A673 (cell line): ENCODE data around the gene DIP2C. TPM values are rescaled to one million over a fixed set of nuclear protein-coding genes. Genes with fewer than 3 reads are reported as not detected.

Source experiments
- BruUV-seq: library from RNA; stranded (reverse); fragments of 400-500 nt; replicated peaks from 2 replicates; lab custom pipeline; 2021; lab: Mats Ljungman, UMichigan
- CTCF ChIA-PET: fragments of 300-600 bp; sonication (Branson Sonifier 250); formaldehyde crosslinking; loops from one replicate; lab custom pipeline; 2022; ENCODE audit warnings: antibody characterized with exemption; lab: Charles Lee
- POLR2A ChIA-PET: fragments of 300-600 bp; sonication (Branson Sonifier 250); formaldehyde crosslinking; loops from one replicate; lab custom pipeline; 2022; ENCODE audit warnings: antibody characterized with exemption; ENCODE audit not compliant: low non-redundant PET; lab: Charles Lee
- DNase-seq: peaks from one replicate; pipeline ENCODE4 v3.0.0-alpha.2; 2015; ENCODE audit warnings: low spot score
- H3K27ac ChIP-seq: fragments of 200-600 bp; sonication (generic); 2 replicates; pipeline ENCODE4 v1.5.1; 2016; ENCODE audit warnings: mixed run types, low read depth, mild to moderate bottlenecking, mixed read lengths, antibody characterized with exemption, low read length; ENCODE audit not compliant: poor library complexity, severe bottlenecking
- H3K27me3 ChIP-seq: fragments of 200-600 bp; sonication (generic); replicated peaks from 2 replicates; pipeline ENCODE4 v1.6.1; 2017; ENCODE audit warnings: mixed run types, low read depth, mild to moderate bottlenecking, mixed read lengths, antibody characterized with exemption, low read length; ENCODE audit not compliant: insufficient read depth, poor library complexity
- H3K36me3 ChIP-seq: fragments of 200-600 bp; sonication (generic); 2 replicates; pipeline ENCODE4 v1.6.1; 2016; ENCODE audit warnings: mixed run types, mild to moderate bottlenecking, mixed read lengths, antibody characterized with exemption, low read length; ENCODE audit not compliant: insufficient read depth, poor library complexity, severe bottlenecking
- H3K4me1 ChIP-seq: fragments of 200-600 bp; sonication (generic); 2 replicates; pipeline ENCODE4 v1.6.1; 2017; ENCODE audit warnings: mixed run types, mild to moderate bottlenecking, mixed read lengths, antibody characterized with exemption, low read length; ENCODE audit not compliant: insufficient read depth, poor library complexity, severe bottlenecking
- H3K4me3 ChIP-seq: fragments of 200-600 bp; sonication (generic); 2 replicates; pipeline ENCODE4 v1.5.1; 2016; ENCODE audit warnings: low read depth, mixed run types, mild to moderate bottlenecking, mixed read lengths, low read length; ENCODE audit not compliant: poor library complexity, severe bottlenecking
- H3K9me3 ChIP-seq: fragments of 200-600 bp; sonication (generic); 2 replicates; pipeline ENCODE4 v1.6.1; 2016; ENCODE audit warnings: mixed run types, low read depth, mild to moderate bottlenecking, mixed read lengths, antibody characterized with exemption, low read length; ENCODE audit not compliant: poor library complexity, severe bottlenecking
- EZH2 ChIP-seq: fragments of 200-600 bp; sonication (generic); IDR thresholded peaks from 2 replicates; pipeline ENCODE4 v1.6.1; 2017; ENCODE audit warnings: borderline replicate concordance, low read depth, mild to moderate bottlenecking, mixed read lengths, antibody characterized with exemption, low read length; ENCODE audit not compliant: poor library complexity, severe bottlenecking
- intact Hi-C: fragments of 100-400 bp; cut with micrococcal nuclease; formaldehyde crosslinking; loops from one replicate; pipeline ENCODE4 v1.10.0; 2022; ENCODE audit not compliant: unreplicated experiment
- total RNA-seq: library from RNA; stranded (reverse); gene quantifications from 2 replicates; pipeline ENCODE4 v1.2.3, GENCODE V29; 2021
- TF ChIP-seq, protein P1 (sequence below): fragments of 300-800, 200-600 bp; sonication (generic); conservative IDR thresholded peaks from 2 replicates; pipeline ENCODE4 v1.5.1; 2017; ENCODE audit warnings: low read depth, mild to moderate bottlenecking, antibody characterized with exemption, low read length, moderate library complexity, mixed read lengths

The DIP2C gene
- total RNA-seq, 1 experiment from 2014 or later = 13.2 TPM

DNA sequence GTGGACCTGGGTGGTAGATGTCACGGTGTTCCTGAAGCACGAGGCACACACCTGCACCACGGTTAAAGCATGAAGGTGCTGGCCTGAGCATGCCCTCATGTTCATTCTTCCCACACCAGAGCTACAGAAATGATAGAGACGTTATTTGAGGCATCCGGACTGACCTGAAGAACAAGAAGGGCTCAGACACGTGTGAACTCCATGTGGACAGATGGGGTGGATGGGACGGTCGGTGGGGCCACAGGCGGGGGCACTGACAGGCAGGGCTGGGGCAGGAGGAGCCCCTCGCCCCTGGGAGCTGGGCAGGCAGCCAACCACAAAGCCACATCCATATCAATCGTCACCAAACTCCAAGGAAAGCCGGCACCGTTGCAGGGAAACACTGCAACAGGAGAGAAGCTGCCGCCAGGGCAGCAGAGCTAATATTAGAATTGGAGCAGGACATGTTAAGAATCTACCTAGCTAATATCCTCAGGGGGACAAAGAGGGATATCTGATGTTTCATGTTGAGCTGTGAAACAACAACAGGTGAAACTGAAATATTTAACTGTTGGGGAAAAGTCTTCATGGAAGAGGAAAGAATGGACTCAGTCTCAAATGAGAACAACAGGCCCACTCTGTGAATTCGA is 37.8 kb upstream of the DIP2C start:
- Histone ChIP-seq H3K27ac (no peak overlapping the region), H3K4me3 (no peak overlapping the region), H3K27me3 (peaks cover 5% of the 10 kb centered on the region), H3K4me1 (no peaks in the 10 kb centered on the region), H3K36me3 (no peaks in the 10 kb centered on the region), H3K9me3 (no peaks in the 10 kb centered on the region)
- DNase-seq = no peak
- TF ChIP-seq EZH2 = no peak
- TF ChIP-seq, protein P1, sequence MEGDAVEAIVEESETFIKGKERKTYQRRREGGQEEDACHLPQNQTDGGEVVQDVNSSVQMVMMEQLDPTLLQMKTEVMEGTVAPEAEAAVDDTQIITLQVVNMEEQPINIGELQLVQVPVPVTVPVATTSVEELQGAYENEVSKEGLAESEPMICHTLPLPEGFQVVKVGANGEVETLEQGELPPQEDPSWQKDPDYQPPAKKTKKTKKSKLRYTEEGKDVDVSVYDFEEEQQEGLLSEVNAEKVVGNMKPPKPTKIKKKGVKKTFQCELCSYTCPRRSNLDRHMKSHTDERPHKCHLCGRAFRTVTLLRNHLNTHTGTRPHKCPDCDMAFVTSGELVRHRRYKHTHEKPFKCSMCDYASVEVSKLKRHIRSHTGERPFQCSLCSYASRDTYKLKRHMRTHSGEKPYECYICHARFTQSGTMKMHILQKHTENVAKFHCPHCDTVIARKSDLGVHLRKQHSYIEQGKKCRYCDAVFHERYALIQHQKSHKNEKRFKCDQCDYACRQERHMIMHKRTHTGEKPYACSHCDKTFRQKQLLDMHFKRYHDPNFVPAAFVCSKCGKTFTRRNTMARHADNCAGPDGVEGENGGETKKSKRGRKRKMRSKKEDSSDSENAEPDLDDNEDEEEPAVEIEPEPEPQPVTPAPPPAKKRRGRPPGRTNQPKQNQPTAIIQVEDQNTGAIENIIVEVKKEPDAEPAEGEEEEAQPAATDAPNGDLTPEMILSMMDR = no peak
- ChIA-PET POLR2A (no interaction called here), CTCF (no interaction called here)
- intact Hi-C loops = no loop called here
- no TSS peak for BruUV-seq

DNA sequence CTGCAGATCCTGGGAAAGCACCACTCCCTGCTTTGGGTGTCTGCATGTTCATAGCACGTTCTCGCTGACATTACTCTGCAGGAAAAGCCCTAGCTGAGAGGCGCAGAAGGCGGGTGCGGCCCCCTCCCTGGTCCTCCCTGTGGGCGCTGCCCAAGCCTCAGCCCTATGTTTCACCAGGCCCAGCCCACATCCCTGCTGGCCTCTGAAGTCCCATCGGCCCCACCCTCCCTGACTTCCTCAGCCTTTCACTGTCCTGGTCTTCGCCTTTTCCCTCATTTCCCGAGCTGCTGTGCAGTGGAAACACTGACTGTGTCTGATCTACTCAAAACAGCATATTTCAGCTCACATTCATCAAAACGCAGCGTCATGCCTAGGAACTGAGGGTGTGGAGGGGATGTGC is 36.3 kb upstream of the DIP2C start:
- POLR2A ChIA-PET = no interaction called here
- no peaks in the 10 kb centered on the region for H3K4me1 ChIP-seq
- CTCF ChIA-PET = no interaction called here
- no peaks in the 10 kb centered on the region for H3K9me3 ChIP-seq
- H3K27me3 ChIP-seq = no peaks in the 10 kb centered on the region
- H3K27ac ChIP-seq = no peak overlapping the region
- intact Hi-C loops = no loop called here
- H3K4me3 ChIP-seq = no peak overlapping the region
- BruUV-seq = no TSS peak
- TF ChIP-seq, protein P1 = no peak
- TF ChIP-seq EZH2 = no peak
- H3K36me3 ChIP-seq = no peaks in the 10 kb centered on the region
- DNase-seq = no peak

DNA sequence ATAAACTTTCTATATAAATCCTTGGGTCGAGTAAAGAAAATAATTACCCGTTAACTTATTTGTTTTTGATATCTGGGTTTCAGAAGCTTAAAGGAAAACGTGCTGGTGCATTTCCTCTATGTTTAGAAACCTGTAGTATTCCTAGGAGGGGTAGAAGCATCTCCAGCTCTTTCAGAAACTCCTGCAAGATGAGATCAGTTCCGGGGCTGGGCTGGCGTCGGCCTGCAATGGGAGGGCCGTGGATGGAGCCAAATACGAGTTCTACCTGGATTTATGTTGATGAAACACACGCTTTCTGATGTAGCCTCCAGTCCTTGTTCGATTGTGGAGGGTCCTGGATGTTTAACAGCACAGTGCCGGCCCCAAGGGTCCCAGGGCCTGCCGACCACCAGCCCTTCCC is 35.8 kb upstream of the DIP2C start:
- Histone ChIP-seq H3K27ac (no peak overlapping the region), H3K4me1 (no peaks in the 10 kb centered on the region), H3K27me3 (no peaks in the 10 kb centered on the region), H3K36me3 (no peaks in the 10 kb centered on the region), H3K9me3 (no peaks in the 10 kb centered on the region), H3K4me3 (no peak overlapping the region)
- CTCF ChIA-PET = no interaction called here
- intact Hi-C loops = no loop called here
- no peak for TF ChIP-seq EZH2
- TF ChIP-seq, protein P1 = no peak
- BruUV-seq = no TSS peak
- POLR2A ChIA-PET = no interaction called here
- no peak for DNase-seq
